ENCODE measurements around the gene NUP88.

NUP88 gene

DNA sequence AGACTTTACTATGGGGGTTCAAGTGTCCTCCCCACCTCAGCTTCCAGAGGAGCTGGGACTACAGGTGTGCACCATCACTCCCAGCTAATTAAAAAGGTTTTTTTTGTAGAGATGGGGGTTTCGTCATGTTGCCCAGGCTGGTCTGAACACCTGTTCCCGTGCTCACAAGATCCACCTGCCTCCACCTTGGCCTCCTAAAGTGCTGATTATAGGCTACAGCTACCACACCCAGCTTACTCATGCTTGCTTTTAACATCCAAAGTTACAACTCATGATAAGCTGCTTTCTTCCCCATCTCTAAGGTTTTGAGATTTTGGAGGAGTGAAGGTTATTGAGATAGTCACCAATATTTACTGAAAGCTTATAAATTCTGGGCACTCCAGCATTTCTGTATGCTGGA, 2.6 kb downstream of the NUP88 start:
- Histone ChIP-seq H3K9me2 (replicated peaks; ENCODE audit: insufficient read depth, low read length) (no peaks in the 10 kb centered on the region), H3K4me2 (ENCODE audit: low read depth, low read length) (no peak overlapping the region), H3K27ac (ENCODE audit: low read length) (no peak overlapping the region), H4K20me1 (ENCODE audit: insufficient read depth, low read length) (peaks cover 5% of the 10 kb centered on the region), H3K4me3 (ENCODE audit: low read length) (no peak overlapping the region), H3K4me1 (ENCODE audit: low read length) (peaks cover 8% of the 10 kb centered on the region), H3K9ac (ENCODE audit: low read length) (no peak overlapping the region), H3F3A (ENCODE audit: insufficient read depth, low read length) (peaks cover 13% of the 10 kb centered on the region; the same call in 1 of the 2 replicates), H3K9me3 (replicated peaks; ENCODE audit: insufficient read depth, low read length) (no peaks in the 10 kb centered on the region), H3K79me2 (ENCODE audit: low read length) (peaks cover 87% of the 10 kb centered on the region), H3K27me3 (replicated peaks; ENCODE audit: insufficient read depth, low read length) (no peaks in the 10 kb centered on the region), H2AFZ (ENCODE audit: low read length) (no peak overlapping the region), H3K36me3 (replicated peaks; ENCODE audit: insufficient read depth, low read length) (peaks cover 4% of the 10 kb centered on the region; the same call in 1 of the 2 replicates)
- TF ChIP-seq EZH2 (optimal IDR thresholded peaks at IDR 0.05; ENCODE audit: low read depth, low read length) (no peak), EZH2phosphoT487 (IDR thresholded peaks at IDR 0.05; ENCODE audit: low read length) (no peak)
- no peak for DNase-seq

DNA sequence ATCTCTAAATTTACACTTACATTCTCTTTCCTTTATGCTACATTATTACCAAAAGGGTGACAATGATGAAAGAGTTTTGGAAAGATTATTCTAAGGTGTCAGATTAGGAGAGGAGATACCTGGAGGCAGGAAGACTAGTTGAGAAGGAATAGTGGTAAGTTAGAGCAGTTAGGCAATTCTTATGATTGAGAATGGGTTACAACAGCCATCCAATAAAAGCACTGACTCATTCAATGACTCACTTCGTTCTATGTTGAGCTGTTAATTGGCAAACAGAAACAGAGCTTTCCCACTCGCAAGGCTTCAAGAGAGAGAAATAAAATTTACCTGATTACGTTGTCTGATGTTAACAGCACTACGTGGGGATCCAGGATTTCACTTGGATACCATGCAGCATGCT, 5.8 kb downstream of the NUP88 start:
- H3K27me3 ChIP-seq (replicated peaks; ENCODE audit: insufficient read depth, low read length), result no peaks in the 10 kb centered on the region
- H2AFZ ChIP-seq (ENCODE audit: low read length), result no peak overlapping the region
- H3K4me2 ChIP-seq (ENCODE audit: low read depth, low read length), result no peak overlapping the region
- no peaks in the 10 kb centered on the region for H3K4me1 ChIP-seq (ENCODE audit: low read length)
- no peak overlapping the region for H3K9ac ChIP-seq (ENCODE audit: low read length)
- H3K4me3 ChIP-seq (ENCODE audit: low read length), result no peak overlapping the region
- no peak for TF ChIP-seq EZH2 (optimal IDR thresholded peaks at IDR 0.05; ENCODE audit: low read depth, low read length)
- peaks cover 5% of the 10 kb centered on the region for H4K20me1 ChIP-seq (ENCODE audit: insufficient read depth, low read length)
- peaks cover 11% of the 10 kb centered on the region for H3K36me3 ChIP-seq (replicated peaks; ENCODE audit: insufficient read depth, low read length)
- no peak for DNase-seq
- no peaks in the 10 kb centered on the region for H3K9me2 ChIP-seq (replicated peaks; ENCODE audit: insufficient read depth, low read length)
- H3K27ac ChIP-seq (ENCODE audit: low read length), result no peak overlapping the region
- no peaks in the 10 kb centered on the region for H3K9me3 ChIP-seq (replicated peaks; ENCODE audit: insufficient read depth, low read length)
- peaks cover 85% of the 10 kb centered on the region for H3K79me2 ChIP-seq (ENCODE audit: low read length)
- H3F3A ChIP-seq (ENCODE audit: insufficient read depth, low read length), result peaks cover 6% of the 10 kb centered on the region; the same call in 1 of the 2 replicates

DNA sequence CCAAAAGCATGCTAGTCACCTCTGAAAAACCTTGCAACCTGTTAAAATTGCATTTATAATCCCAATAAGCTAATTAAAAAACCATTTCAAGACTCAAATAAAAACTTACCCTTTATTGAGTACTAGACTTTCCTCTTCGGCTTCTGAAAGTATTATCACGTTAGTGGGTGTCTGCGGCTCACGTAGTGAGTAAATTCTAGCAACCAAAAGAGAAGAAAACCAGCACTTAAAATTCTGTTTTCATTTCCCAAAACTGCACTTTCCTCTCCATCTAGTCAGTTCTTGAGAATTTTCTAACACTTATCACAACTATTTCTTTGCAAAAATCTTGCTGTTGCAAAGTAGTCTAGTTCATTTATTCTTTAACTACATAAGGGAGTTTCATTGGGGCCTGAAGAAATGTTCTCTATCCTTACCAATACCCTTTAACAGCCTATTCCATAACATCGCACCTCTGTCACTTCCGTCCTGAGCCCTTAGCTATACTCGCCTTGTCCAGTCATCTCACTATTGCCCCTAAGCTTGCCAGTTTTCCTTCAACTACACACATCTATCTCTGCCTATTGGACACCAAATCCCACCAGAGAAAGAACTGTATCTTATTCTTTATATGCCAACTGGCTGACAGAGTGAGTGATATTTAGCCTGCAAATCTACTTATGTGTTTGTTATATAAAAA, 8.7 kb downstream of the NUP88 start:
- H3K9me2 ChIP-seq (replicated peaks; ENCODE audit: insufficient read depth, low read length), result no peaks in the 10 kb centered on the region
- DNase-seq, result no peak
- H3K4me1 ChIP-seq (ENCODE audit: low read length), result no peaks in the 10 kb centered on the region
- H3K27me3 ChIP-seq (replicated peaks; ENCODE audit: insufficient read depth, low read length), result no peaks in the 10 kb centered on the region
- no peaks in the 10 kb centered on the region for H4K20me1 ChIP-seq (ENCODE audit: insufficient read depth, low read length)
- H3K9me3 ChIP-seq (replicated peaks; ENCODE audit: insufficient read depth, low read length), result no peaks in the 10 kb centered on the region
- no peak overlapping the region for H3K9ac ChIP-seq (ENCODE audit: low read length)
- H3K4me3 ChIP-seq (ENCODE audit: low read length), result no peak overlapping the region
- no peaks in the 10 kb centered on the region for H3F3A ChIP-seq (ENCODE audit: insufficient read depth, low read length)
- no peak overlapping the region for H3K27ac ChIP-seq (ENCODE audit: low read length)
- no peak overlapping the region for H3K4me2 ChIP-seq (ENCODE audit: low read depth, low read length)
- peaks cover 82% of the 10 kb centered on the region for H3K79me2 ChIP-seq (ENCODE audit: low read length)
- peaks cover 26% of the 10 kb centered on the region for H3K36me3 ChIP-seq (replicated peaks; ENCODE audit: insufficient read depth, low read length)
- H2AFZ ChIP-seq (ENCODE audit: low read length), result no peak overlapping the region
- TF ChIP-seq, protein P1, sequence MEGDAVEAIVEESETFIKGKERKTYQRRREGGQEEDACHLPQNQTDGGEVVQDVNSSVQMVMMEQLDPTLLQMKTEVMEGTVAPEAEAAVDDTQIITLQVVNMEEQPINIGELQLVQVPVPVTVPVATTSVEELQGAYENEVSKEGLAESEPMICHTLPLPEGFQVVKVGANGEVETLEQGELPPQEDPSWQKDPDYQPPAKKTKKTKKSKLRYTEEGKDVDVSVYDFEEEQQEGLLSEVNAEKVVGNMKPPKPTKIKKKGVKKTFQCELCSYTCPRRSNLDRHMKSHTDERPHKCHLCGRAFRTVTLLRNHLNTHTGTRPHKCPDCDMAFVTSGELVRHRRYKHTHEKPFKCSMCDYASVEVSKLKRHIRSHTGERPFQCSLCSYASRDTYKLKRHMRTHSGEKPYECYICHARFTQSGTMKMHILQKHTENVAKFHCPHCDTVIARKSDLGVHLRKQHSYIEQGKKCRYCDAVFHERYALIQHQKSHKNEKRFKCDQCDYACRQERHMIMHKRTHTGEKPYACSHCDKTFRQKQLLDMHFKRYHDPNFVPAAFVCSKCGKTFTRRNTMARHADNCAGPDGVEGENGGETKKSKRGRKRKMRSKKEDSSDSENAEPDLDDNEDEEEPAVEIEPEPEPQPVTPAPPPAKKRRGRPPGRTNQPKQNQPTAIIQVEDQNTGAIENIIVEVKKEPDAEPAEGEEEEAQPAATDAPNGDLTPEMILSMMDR (IDR thresholded peaks at IDR 0.05; ENCODE audit: low read length), result no peak
- no peak for TF ChIP-seq EZH2phosphoT487 (IDR thresholded peaks at IDR 0.05; ENCODE audit: low read length)
- no peak for TF ChIP-seq EZH2 (optimal IDR thresholded peaks at IDR 0.05; ENCODE audit: low read depth, low read length)

DNA sequence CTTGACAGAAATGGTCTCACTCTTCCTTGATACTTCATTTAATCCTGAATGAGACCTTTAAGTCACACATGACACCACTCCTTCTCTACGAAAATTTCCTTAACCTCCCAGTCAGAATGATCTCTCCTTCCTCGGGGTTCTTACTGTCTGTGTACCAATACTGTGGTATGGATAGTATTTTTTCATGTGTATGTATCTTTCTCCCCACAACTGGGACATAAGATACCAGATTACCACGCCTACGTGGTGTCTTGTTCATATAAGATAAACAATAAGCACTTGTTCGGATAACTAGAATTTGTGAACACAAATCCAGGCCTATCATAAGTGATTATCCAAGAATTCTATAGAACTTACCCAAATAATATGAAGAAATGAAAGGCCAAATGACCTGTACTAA, 11.3 kb downstream of the NUP88 start:
- H3K27ac ChIP-seq (ENCODE audit: low read length), result no peak overlapping the region
- no peaks in the 10 kb centered on the region for H3K9me2 ChIP-seq (replicated peaks; ENCODE audit: insufficient read depth, low read length)
- no peak overlapping the region for H3K4me3 ChIP-seq (ENCODE audit: low read length)
- no peaks in the 10 kb centered on the region for H3F3A ChIP-seq (ENCODE audit: insufficient read depth, low read length)
- no peaks in the 10 kb centered on the region for H3K9me3 ChIP-seq (replicated peaks; ENCODE audit: insufficient read depth, low read length)
- H4K20me1 ChIP-seq (ENCODE audit: insufficient read depth, low read length), result no peaks in the 10 kb centered on the region
- no peak overlapping the region for H2AFZ ChIP-seq (ENCODE audit: low read length)
- H3K4me1 ChIP-seq (ENCODE audit: low read length), result no peaks in the 10 kb centered on the region
- no peak for DNase-seq
- peaks cover 28% of the 10 kb centered on the region for H3K36me3 ChIP-seq (replicated peaks; ENCODE audit: insufficient read depth, low read length)
- no peaks in the 10 kb centered on the region for H3K27me3 ChIP-seq (replicated peaks; ENCODE audit: insufficient read depth, low read length)
- H3K79me2 ChIP-seq (ENCODE audit: low read length), result peaks cover 69% of the 10 kb centered on the region
- no peak overlapping the region for H3K4me2 ChIP-seq (ENCODE audit: low read depth, low read length)
- no peak overlapping the region for H3K9ac ChIP-seq (ENCODE audit: low read length)
- TF ChIP-seq EZH2 (optimal IDR thresholded peaks at IDR 0.05; ENCODE audit: low read depth, low read length), result no peak
- TF ChIP-seq, protein P1 (IDR thresholded peaks at IDR 0.05; ENCODE audit: low read length), result no peak
- TF ChIP-seq EZH2phosphoT487 (IDR thresholded peaks at IDR 0.05; ENCODE audit: low read length), result no peak

Measured in MM.1S (cell line).